ENCODE measurements around the gene MAGI2.

The MAGI2 gene

DNA sequence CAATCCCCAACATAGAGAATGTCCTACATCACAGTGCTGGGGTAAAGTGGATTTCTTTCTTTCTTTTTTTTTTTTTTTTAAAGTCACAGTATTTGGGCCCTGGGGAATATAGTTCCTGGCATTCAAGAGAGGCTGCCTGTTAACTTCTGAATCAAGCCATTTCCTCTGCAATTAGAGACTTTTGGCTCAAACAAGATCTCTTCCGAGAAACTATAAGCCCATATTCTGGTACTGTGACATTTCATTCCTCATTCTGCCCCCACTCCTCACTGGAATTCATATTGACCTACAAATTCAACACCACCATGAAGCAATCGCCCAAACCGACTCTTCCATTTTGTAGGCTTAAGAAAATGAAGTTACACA lies 1467.5 kb downstream of the MAGI2 start:
- DNase-seq (ENCODE audit: low spot score), result no peak

GRCh38 chr7:77985232-77985973 lies 1468.1 kb downstream of the MAGI2 start:
- no peak for DNase-seq (ENCODE audit: low spot score)

DNA sequence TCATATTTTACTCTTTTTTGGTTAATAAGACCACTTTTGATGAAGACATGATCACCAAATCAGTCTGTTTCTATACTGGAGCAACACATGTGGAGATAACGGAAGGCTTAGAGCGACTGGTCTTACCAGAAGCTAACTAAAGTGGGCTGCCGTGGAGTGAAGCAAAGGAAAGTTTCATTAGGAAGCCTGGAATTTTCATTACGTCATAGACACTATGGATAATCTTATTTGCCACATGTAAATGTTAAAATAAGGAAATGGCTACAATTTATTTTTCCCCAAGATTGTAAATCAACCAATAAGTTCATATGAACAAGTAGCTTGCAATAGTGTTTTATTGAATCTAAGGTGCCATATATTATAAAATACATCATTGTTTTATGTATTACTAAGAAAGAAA lies 1469.5 kb downstream of the MAGI2 start:
- no peak for DNase-seq (ENCODE audit: low spot score)

GRCh38 chr7:77982926-77983550 lies 1470.4 kb downstream of the MAGI2 start:
- DNase-seq (ENCODE audit: low spot score), result no peak

GRCh38 chr7:77980087-77980713 lies 1473.3 kb downstream of the MAGI2 start:
- DNase-seq (ENCODE audit: low spot score), result no peak

- no peak for DNase-seq (ENCODE audit: low spot score)
Observed at GRCh38 chr7:77979219-77979618, 1474.2 kb downstream of the MAGI2 start.

DNA sequence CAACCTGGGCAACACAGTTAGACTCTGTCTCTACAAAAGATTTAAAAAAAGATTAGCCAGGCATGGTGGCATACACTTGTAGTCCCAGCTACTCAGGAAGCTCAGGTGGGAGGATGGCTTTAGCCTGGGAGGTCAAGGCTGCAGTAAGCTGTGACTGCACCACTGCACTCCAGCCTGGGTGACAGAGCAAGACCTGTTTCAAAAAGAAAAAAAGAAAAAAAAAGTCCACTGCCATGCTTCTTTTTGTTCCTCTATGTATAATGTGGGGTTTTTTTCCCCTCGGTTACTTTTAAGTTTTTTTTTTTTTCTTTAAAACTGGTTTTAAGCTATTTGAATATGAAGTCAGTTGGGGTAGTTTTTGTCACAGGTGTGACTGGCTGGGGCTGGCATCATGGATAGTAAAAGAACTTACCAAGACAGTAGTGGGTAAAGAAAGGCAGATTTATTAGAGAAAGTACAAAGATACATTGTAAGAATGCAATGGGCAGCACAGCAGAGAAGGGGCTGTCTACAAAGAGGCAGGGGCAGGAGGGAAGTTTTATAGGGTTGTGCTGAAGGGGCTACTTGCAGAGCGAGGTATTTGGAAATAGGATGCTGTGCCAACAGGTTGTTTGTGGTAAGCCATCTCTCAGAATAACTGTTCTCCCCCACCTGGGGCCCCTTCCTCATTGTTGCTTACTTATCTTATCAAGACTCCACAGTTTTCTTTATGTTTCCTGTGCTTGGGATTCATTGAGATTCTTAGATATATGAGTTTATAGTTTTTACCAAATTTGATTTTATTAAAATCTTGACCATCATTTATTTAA lies 1477.6 kb downstream of the MAGI2 start:
- no peak for DNase-seq (ENCODE audit: low spot score)

DNA sequence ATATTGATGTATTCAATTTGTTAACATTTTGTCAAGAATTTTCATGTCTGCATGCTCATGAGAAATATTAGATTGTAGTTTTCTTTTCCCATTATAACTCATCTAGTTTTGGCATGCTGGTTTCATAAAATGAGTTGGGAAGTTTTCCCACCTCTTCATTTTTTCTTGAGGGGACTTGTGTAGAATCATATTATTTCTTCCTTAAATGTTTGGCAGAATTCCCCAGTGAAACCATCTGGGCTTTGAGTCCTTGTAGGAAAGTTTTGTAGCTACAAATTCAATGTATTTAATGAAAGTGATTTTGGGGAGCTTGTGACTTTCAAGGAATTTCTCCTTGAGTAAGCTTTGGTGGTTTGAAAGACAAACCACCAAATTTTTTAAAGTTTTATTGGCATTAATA lies 1481.7 kb downstream of the MAGI2 start:
- DNase-seq (ENCODE audit: low spot score), result no peak

GRCh38 chr7:77967429-77967828 lies 1486.0 kb downstream of the MAGI2 start:
- no peak for DNase-seq (ENCODE audit: low spot score)
